Left forelimb (tissue), 1 donor: ENCODE results near the gene EIF2S1.
"Not testable (repeated sequence)": the region's sequence is repeated elsewhere in the genome, so short reads cannot be mapped to it uniquely, and the experiment has no call there.

Source experiments
- DNase-seq: peaks from one replicate; pipeline ENCODE4 v3.0.0-alpha.2; 2018; ENCODE audit warnings: low spot score

EIF2S1 gene

GRCh38 chr14:67411370-67411769, 51.2 kb downstream of the EIF2S1 start:
- no peak for DNase-seq

- no peak for DNase-seq
These were observed 51.8 kb downstream of the EIF2S1 start, which contains the start of gene PLEK2 for GRCh38 chr14:67411820-67412421. Gene PLEK2, minus strand, starts transcription at chr14:67412165. Its CDS starts 106 bp downstream, at chr14:67412059.

- DNase-seq = no peak
These were observed 54.0 kb downstream of the EIF2S1 start for GRCh38 chr14:67413806-67414769.

GRCh38 chr14:67415610-67416009, 55.5 kb downstream of the EIF2S1 start:
- not testable (repeated sequence) for DNase-seq

GRCh38 chr14:67416085-67416484, 56.0 kb downstream of the EIF2S1 start:
- no peak for DNase-seq

- DNase-seq = no peak
These were observed 56.7 kb downstream of the EIF2S1 start for GRCh38 chr14:67416810-67417209.

- no peak for DNase-seq
These were observed 57.5 kb downstream of the EIF2S1 start for GRCh38 chr14:67417633-67418032.

GRCh38 chr14:67418401-67419191, 58.5 kb downstream of the EIF2S1 start:
- DNase-seq = no peak

GRCh38 chr14:67420102-67420739, 60.1 kb downstream of the EIF2S1 start:
- DNase-seq = no peak

GRCh38 chr14:67421356-67422224, 61.5 kb downstream of the EIF2S1 start:
- no peak for DNase-seq

- DNase-seq = no peak
These were observed 63.3 kb downstream of the EIF2S1 start for GRCh38 chr14:67423424-67423823.

- DNase-seq = no peak
These were observed 64.4 kb downstream of the EIF2S1 start for GRCh38 chr14:67424539-67424938.

GRCh38 chr14:67425608-67426007, 65.5 kb downstream of the EIF2S1 start:
- no peak for DNase-seq

- DNase-seq = no peak
These were observed 66.0 kb downstream of the EIF2S1 start for GRCh38 chr14:67426161-67426560.

GRCh38 chr14:67426983-67427606, 67.0 kb downstream of the EIF2S1 start:
- DNase-seq = peak; percentile 81

- DNase-seq = no peak
These were observed 68.4 kb downstream of the EIF2S1 start for GRCh38 chr14:67428501-67429031.

GRCh38 chr14:67429510-67430205, 69.5 kb downstream of the EIF2S1 start:
- no peak for DNase-seq

- DNase-seq = no peak
These were observed 72.0 kb downstream of the EIF2S1 start for GRCh38 chr14:67432050-67432564.

- no peak for DNase-seq
These were observed 75.5 kb downstream of the EIF2S1 start for GRCh38 chr14:67435603-67436002.
